Erythroblast (primary cell): ENCODE measurements around the gene RIMKLB.

Experiments
- GATA1 ChIP-seq: IDR thresholded peaks from 2 replicates; pipeline ENCODE4 v1.6.1; 2011; ENCODE audit warnings: low read depth, mild to moderate bottlenecking, control low read depth, low read length, moderate library complexity
- POLR2A ChIP-seq: IDR thresholded peaks from 2 replicates; pipeline ENCODE4 v1.6.1; 2011; ENCODE audit warnings: mild to moderate bottlenecking, low read length

GRCh38 chr12:8664228-8664913 lies 33.4 kb upstream of the RIMKLB start:
- TF ChIP-seq GATA1 (no peak), POLR2A (no peak)
